HL-60 (cell line): ENCODE measurements around the gene ATG10.

Source experiments
- POLR2AphosphoS5 ChIP-seq: IDR thresholded peaks from 2 replicates; pipeline ENCODE4 v1.6.1; 2012; ENCODE audit warnings: low read depth
- TF ChIP-seq, protein P1 (sequence below): IDR thresholded peaks from one replicate; pipeline ENCODE4 v1.5.1; 2011; ENCODE audit warnings: low read length, control low read depth, inconsistent platforms; ENCODE audit not compliant: insufficient read depth

DNA sequence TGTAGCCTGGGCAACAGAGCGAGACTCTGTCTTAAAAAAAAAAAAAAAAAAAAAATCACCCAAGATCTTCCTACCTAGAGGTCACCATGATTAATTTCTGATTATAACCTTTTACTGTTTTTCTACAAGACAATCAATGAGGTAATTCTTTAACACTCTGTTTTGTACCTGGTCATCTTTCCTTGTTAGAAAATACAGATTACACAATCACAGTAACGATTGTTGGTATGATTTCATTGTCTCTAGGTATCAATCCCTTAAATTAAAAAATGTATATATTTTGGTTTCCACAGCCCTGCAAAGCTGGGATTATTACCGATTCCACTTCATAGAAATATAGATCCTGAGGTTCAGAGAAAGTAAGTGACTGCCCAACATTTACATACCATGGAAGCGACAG lies 8.3 kb upstream of the ATG10 start:
- TF ChIP-seq, protein P1, sequence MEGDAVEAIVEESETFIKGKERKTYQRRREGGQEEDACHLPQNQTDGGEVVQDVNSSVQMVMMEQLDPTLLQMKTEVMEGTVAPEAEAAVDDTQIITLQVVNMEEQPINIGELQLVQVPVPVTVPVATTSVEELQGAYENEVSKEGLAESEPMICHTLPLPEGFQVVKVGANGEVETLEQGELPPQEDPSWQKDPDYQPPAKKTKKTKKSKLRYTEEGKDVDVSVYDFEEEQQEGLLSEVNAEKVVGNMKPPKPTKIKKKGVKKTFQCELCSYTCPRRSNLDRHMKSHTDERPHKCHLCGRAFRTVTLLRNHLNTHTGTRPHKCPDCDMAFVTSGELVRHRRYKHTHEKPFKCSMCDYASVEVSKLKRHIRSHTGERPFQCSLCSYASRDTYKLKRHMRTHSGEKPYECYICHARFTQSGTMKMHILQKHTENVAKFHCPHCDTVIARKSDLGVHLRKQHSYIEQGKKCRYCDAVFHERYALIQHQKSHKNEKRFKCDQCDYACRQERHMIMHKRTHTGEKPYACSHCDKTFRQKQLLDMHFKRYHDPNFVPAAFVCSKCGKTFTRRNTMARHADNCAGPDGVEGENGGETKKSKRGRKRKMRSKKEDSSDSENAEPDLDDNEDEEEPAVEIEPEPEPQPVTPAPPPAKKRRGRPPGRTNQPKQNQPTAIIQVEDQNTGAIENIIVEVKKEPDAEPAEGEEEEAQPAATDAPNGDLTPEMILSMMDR = no peak
- TF ChIP-seq POLR2AphosphoS5 = no peak
